Measurements from ENCODE around the gene DLL4.

The DLL4 gene

DNA sequence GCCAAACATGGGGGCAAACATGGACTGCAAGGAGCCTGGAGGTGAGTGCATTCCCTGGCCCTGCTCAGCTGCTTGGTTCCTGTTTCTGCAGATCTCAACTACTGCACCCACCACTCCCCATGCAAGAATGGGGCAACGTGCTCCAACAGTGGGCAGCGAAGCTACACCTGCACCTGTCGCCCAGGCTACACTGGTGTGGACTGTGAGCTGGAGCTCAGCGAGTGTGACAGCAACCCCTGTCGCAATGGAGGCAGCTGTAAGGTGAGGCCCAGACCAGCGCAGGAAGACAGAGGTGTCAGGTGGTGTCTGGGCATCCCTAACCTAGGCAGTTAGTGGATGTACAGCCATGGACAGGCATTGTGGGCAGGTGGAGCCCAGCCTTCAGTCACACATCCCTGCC lies 5.3 kb downstream of the DLL4 start:
- Histone ChIP-seq H3K27me3 (ENCODE audit: insufficient read depth, low read length) (peaks cover 36% of the 10 kb centered on the region), H2AFZ (ENCODE audit: low read depth, low read length) (no peak overlapping the region), H3K9me3 (ENCODE audit: low read length) (no peaks in the 10 kb centered on the region), H3K4me1 (ENCODE audit: insufficient read depth, low read length) (peaks cover 31% of the 10 kb centered on the region), H3K36me3 (ENCODE audit: insufficient read depth, low read length) (no peaks in the 10 kb centered on the region), H3K4me3 (ENCODE audit: low read length) (no peak overlapping the region)

DNA sequence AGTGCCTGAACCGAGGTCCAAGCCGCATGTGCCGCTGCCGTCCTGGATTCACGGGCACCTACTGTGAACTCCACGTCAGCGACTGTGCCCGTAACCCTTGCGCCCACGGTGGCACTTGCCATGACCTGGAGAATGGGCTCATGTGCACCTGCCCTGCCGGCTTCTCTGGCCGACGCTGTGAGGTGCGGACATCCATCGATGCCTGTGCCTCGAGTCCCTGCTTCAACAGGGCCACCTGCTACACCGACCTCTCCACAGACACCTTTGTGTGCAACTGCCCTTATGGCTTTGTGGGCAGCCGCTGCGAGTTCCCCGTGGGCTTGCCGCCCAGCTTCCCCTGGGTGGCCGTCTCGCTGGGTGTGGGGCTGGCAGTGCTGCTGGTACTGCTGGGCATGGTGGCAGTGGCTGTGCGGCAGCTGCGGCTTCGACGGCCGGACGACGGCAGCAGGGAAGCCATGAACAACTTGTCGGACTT lies 7.1 kb downstream of the DLL4 start:
- H3K36me3 ChIP-seq (ENCODE audit: insufficient read depth, low read length), result no peaks in the 10 kb centered on the region
- peaks cover 26% of the 10 kb centered on the region for H3K4me1 ChIP-seq (ENCODE audit: insufficient read depth, low read length)
- H3K4me3 ChIP-seq (ENCODE audit: low read length), result no peak overlapping the region
- peaks cover 27% of the 10 kb centered on the region for H3K27me3 ChIP-seq (ENCODE audit: insufficient read depth, low read length)
- no peak overlapping the region for H2AFZ ChIP-seq (ENCODE audit: low read depth, low read length)
- no peaks in the 10 kb centered on the region for H3K9me3 ChIP-seq (ENCODE audit: low read length)

DNA sequence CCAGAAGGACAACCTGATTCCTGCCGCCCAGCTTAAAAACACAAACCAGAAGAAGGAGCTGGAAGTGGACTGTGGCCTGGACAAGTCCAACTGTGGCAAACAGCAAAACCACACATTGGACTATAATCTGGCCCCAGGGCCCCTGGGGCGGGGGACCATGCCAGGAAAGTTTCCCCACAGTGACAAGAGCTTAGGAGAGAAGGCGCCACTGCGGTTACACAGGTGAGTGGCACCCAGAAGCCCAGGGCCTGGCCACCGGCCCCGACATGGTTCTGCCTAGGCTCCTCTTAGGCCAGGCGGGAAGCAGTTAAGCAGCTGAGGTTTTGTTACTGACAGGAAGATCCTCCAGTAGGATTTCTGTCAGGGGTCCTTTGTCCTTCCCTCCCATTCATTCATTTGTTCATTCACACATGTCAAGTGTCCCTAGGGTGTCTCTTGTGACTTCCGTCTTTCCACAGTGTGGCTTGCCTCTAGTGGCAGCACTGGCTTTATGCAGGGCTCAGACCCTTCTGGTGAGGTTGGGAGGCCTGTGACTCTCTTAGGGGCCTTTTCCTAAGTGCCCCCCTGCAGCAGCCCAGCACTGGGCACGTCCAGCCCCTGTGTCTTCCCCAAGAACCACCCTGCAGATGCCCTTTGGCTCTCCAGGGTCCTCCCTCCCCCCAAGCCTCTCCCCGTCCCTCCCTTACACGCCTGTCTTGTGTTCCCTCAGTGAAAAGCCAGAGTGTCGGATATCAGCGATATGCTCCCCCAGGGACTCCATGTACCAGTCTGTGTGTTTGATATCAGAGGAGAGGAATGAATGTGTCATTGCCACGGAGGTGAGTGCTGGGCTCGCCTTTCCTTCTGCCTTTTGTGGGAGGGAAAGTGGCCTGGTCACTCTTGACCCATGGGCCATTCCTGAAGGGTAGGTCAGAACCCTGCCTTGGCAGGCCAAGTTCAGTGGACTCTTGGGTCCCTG lies 7.8 kb downstream of the DLL4 start:
- peaks cover 22% of the 10 kb centered on the region for H3K4me1 ChIP-seq (ENCODE audit: insufficient read depth, low read length)
- no peak overlapping the region for H3K4me3 ChIP-seq (ENCODE audit: low read length)
- peaks cover 19% of the 10 kb centered on the region for H3K27me3 ChIP-seq (ENCODE audit: insufficient read depth, low read length)

DNA sequence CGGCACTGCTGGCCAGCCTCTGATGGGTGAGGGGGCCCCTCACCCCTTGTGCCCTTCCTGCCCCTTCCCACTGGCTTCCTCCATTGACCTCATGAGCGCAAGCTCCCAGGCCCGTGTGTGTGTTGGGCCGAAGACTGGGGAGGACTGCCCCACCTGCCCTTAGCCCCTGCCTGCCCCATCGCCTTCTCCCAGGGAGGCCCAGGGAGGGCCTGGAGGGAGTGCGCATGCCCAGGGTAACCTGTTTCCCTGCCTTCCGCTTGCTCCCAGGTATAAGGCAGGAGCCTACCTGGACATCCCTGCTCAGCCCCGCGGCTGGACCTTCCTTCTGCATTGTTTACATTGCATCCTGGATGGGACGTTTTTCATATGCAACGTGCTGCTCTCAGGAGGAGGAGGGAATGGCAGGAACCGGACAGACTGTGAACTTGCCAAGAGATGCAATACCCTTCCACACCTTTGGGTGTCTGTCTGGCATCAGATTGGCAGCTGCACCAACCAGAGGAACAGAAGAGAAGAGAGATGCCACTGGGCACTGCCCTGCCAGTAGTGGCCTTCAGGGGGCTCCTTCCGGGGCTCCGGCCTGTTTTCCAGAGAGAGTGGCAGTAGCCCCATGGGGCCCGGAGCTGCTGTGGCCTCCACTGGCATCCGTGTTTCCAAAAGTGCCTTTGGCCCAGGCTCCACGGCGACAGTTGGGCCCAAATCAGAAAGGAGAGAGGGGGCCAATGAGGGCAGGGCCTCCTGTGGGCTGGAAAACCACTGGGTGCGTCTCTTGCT lies 8.8 kb downstream of the DLL4 start:
- Histone ChIP-seq H3K9me3 (ENCODE audit: low read length) (no peaks in the 10 kb centered on the region), H3K36me3 (ENCODE audit: insufficient read depth, low read length) (no peaks in the 10 kb centered on the region), H2AFZ (ENCODE audit: low read depth, low read length) (no peak overlapping the region), H3K27me3 (ENCODE audit: insufficient read depth, low read length) (peaks cover 12% of the 10 kb centered on the region), H3K4me1 (ENCODE audit: insufficient read depth, low read length) (peaks cover 19% of the 10 kb centered on the region), H3K4me3 (ENCODE audit: low read length) (no peak overlapping the region)

More for the DNA sequence above, 7.8 kb downstream of the DLL4 start:
- Histone ChIP-seq H3K36me3 (ENCODE audit: insufficient read depth, low read length) (no peaks in the 10 kb centered on the region), H2AFZ (ENCODE audit: low read depth, low read length) (no peak overlapping the region), H3K9me3 (ENCODE audit: low read length) (no peaks in the 10 kb centered on the region)

- Histone ChIP-seq H2AFZ (ENCODE audit: low read depth, low read length) (no peak overlapping the region), H3K9me3 (ENCODE audit: low read length) (no peaks in the 10 kb centered on the region), H3K4me1 (ENCODE audit: insufficient read depth, low read length) (peaks cover 19% of the 10 kb centered on the region), H3K27me3 (ENCODE audit: insufficient read depth, low read length) (peaks cover 6% of the 10 kb centered on the region), H3K4me3 (ENCODE audit: low read length) (no peak overlapping the region), H3K36me3 (ENCODE audit: insufficient read depth, low read length) (no peaks in the 10 kb centered on the region)
Observed at GRCh38 chr15:40938536-40938870, 9.4 kb downstream of the DLL4 start.

DNA sequence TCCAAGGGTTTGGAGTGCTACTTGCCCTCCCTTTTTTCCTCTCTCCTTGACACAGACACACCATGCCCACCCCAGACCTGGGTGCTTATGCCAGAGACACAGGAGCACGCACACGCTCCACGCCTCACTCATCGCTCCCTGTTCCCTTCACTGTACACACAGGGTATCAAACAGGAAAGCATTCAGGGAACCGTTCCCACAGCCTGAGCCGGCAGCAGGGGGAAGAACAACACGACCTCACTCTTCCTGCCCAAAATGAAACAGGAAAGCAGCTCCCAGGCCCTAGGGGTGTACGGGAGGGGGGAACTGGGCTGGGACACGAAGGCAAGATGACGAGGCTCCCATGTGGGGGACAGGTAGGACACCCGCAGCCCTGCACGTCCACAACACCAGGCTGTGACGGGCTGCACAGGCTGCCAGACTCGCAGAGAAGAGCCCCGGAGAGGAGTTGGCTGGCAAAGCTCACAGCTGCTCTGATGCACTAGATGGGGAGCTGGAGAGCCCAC lies 11.2 kb downstream of the DLL4 start:
- Histone ChIP-seq H3K4me1 (ENCODE audit: insufficient read depth, low read length) (peaks cover 19% of the 10 kb centered on the region), H3K36me3 (ENCODE audit: insufficient read depth, low read length) (no peaks in the 10 kb centered on the region), H3K27me3 (ENCODE audit: insufficient read depth, low read length) (peaks cover 5% of the 10 kb centered on the region), H2AFZ (ENCODE audit: low read depth, low read length) (no peak overlapping the region), H3K4me3 (ENCODE audit: low read length) (no peak overlapping the region), H3K9me3 (ENCODE audit: low read length) (no peaks in the 10 kb centered on the region)

DNA sequence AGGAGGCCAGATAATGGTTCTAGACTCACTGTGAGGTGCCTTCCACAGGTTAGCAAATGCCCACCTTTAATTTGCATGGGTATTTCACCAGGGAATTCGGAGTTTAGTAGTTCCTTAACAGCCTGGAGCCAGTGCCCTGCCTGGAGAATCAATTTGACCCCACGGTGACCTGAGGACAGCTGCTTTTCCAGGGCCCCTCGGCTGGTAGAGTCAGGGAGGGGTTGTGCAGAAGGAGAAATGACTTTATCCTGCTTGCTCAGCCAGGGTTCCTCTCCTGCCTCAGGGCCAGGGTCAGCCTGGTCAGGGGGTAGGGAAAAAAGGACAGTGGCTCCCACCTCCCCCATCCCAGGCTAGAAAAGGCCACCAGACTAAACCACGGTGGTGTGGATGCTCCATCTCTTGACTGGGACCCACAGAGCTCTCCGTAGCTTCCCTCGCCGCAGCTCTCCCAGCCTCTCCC lies 12.0 kb downstream of the DLL4 start:
- Histone ChIP-seq H3K4me3 (ENCODE audit: low read length) (peak overlapping the region; percentile 62), H3K4me1 (ENCODE audit: insufficient read depth, low read length) (peaks cover 19% of the 10 kb centered on the region), H3K27me3 (ENCODE audit: insufficient read depth, low read length) (peaks cover 5% of the 10 kb centered on the region), H2AFZ (ENCODE audit: low read depth, low read length) (peak overlapping the region; percentile 92), H3K9me3 (ENCODE audit: low read length) (no peaks in the 10 kb centered on the region), H3K36me3 (ENCODE audit: insufficient read depth, low read length) (no peaks in the 10 kb centered on the region)

- Histone ChIP-seq H3K4me3 (ENCODE audit: low read length) (peak overlapping the region; percentile 62), H3K9me3 (ENCODE audit: low read length) (no peaks in the 10 kb centered on the region), H3K36me3 (ENCODE audit: insufficient read depth, low read length) (no peaks in the 10 kb centered on the region), H3K27me3 (ENCODE audit: insufficient read depth, low read length) (peaks cover 5% of the 10 kb centered on the region), H2AFZ (ENCODE audit: low read depth, low read length) (peak overlapping the region; percentile 92), H3K4me1 (ENCODE audit: insufficient read depth, low read length) (peaks cover 19% of the 10 kb centered on the region)
Observed at GRCh38 chr15:40941528-40942336, 12.6 kb downstream of the DLL4 start.

- peak overlapping the region; percentile 62 for H3K4me3 ChIP-seq (ENCODE audit: low read length)
- H2AFZ ChIP-seq (ENCODE audit: low read depth, low read length), result peak overlapping the region; percentile 92
- peaks cover 16% of the 10 kb centered on the region for H3K4me1 ChIP-seq (ENCODE audit: insufficient read depth, low read length)
- peaks cover 5% of the 10 kb centered on the region for H3K27me3 ChIP-seq (ENCODE audit: insufficient read depth, low read length)
- no peaks in the 10 kb centered on the region for H3K36me3 ChIP-seq (ENCODE audit: insufficient read depth, low read length)
- no peaks in the 10 kb centered on the region for H3K9me3 ChIP-seq (ENCODE audit: low read length)
Observed at GRCh38 chr15:40942337-40942854, 13.3 kb downstream of the DLL4 start.

- Histone ChIP-seq H3K4me1 (ENCODE audit: insufficient read depth, low read length) (peaks cover 14% of the 10 kb centered on the region), H3K9me3 (ENCODE audit: low read length) (no peaks in the 10 kb centered on the region), H3K36me3 (ENCODE audit: insufficient read depth, low read length) (no peaks in the 10 kb centered on the region), H2AFZ (ENCODE audit: low read depth, low read length) (no peak overlapping the region), H3K27me3 (ENCODE audit: insufficient read depth, low read length) (peaks cover 5% of the 10 kb centered on the region), H3K4me3 (ENCODE audit: low read length) (no peak overlapping the region)
Observed at GRCh38 chr15:40942878-40943277, 13.7 kb downstream of the DLL4 start.

DNA sequence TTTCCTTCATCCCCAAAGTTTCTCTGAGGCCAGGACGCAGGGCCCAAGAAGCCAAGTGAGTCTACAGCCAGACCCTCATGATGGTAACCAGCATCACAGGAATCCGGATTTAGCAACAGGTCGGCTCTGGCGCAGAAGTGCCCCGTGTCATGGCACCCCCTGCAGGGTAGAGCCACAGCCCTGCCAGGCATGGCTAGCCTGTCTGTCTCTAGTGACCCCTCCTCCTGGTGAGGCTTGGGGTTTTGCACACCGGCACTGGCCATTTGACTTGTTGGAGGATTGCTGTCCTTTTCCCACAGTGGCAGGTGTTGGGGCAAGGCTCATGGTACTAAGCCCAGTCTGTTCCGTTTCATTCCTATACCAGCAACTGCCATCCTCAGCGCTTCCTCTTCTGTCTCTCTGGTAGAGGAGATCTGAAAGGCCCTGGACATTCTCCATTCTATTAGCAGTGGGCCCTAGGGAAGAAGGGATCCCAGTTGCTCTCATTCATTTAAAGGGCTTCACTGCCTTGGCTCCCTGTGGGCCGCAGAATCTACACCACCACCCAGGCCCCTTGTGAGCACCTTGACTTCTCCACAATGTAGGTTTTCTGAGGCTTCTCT lies 14.7 kb downstream of the DLL4 start:
- Histone ChIP-seq H3K27me3 (ENCODE audit: insufficient read depth, low read length) (peaks cover 14% of the 10 kb centered on the region), H3K4me1 (ENCODE audit: insufficient read depth, low read length) (peaks cover 14% of the 10 kb centered on the region), H2AFZ (ENCODE audit: low read depth, low read length) (no peak overlapping the region), H3K36me3 (ENCODE audit: insufficient read depth, low read length) (no peaks in the 10 kb centered on the region), H3K4me3 (ENCODE audit: low read length) (no peak overlapping the region), H3K9me3 (ENCODE audit: low read length) (no peaks in the 10 kb centered on the region)
